SKM-1 treated with dmso at 0.1 percent for 144 hours (cell line): ENCODE measurements around the gene GHRHR.

Experiments
- DNase-seq: peaks from one replicate; lab custom pipeline; 2025; ENCODE audit not compliant: unreplicated experiment; lab: John Stamatoyannopoulos, UW

The GHRHR gene

GRCh38 chr7:30968294-30968693 lies 4.5 kb downstream of the GHRHR start:
- DNase-seq: peak; percentile 47

- DNase-seq: no peak
These were observed 5.2 kb downstream of the GHRHR start for GRCh38 chr7:30968747-30969603.

GRCh38 chr7:30969604-30969970 lies 5.8 kb downstream of the GHRHR start:
- no peak for DNase-seq

- DNase-seq: no peak
These were observed 6.3 kb downstream of the GHRHR start for GRCh38 chr7:30970074-30970473.

- no peak for DNase-seq
These were observed 6.9 kb downstream of the GHRHR start for GRCh38 chr7:30970594-30971094.

- no peak for DNase-seq
These were observed 7.7 kb downstream of the GHRHR start for GRCh38 chr7:30971440-30971839.

GRCh38 chr7:30971840-30972563 lies 8.2 kb downstream of the GHRHR start:
- no peak for DNase-seq

- DNase-seq: no peak
These were observed 9.5 kb downstream of the GHRHR start for GRCh38 chr7:30973292-30973691.

GRCh38 chr7:30973791-30974604 lies 10.2 kb downstream of the GHRHR start:
- no peak for DNase-seq

GRCh38 chr7:30974605-30975255 lies 11.0 kb downstream of the GHRHR start:
- DNase-seq: peak; percentile 38

GRCh38 chr7:30975256-30975899 lies 11.6 kb downstream of the GHRHR start:
- no peak for DNase-seq

- DNase-seq: no peak
These were observed 12.6 kb downstream of the GHRHR start for GRCh38 chr7:30976381-30976780.

- no peak for DNase-seq
These were observed 13.5 kb downstream of the GHRHR start for GRCh38 chr7:30977222-30977621.

- DNase-seq: no peak
These were observed 14.3 kb downstream of the GHRHR start for GRCh38 chr7:30977896-30978564.

GRCh38 chr7:30979027-30979426 lies 15.3 kb downstream of the GHRHR start:
- no peak for DNase-seq

GRCh38 chr7:30980194-30980593 lies 16.4 kb downstream of the GHRHR start:
- DNase-seq: no peak

- DNase-seq: no peak
These were observed 17.0 kb downstream of the GHRHR start for GRCh38 chr7:30980751-30981150.

- DNase-seq: peak; percentile 40
These were observed 19.5 kb downstream of the GHRHR start for GRCh38 chr7:30983042-30983913.

- no peak for DNase-seq
These were observed 20.1 kb downstream of the GHRHR start for GRCh38 chr7:30983914-30984247.
